GM23338 (cell line): Measurements from ENCODE around the gene MYD88. TPM values are rescaled to one million over a fixed set of nuclear protein-coding genes. Genes with fewer than 3 reads are reported as not detected.

Source experiments
- ATAC-seq: fragments of 200-7000 bp; cut with Tn5 transposase; 3 replicates; pipeline ENCODE4 v1.9.1; 2020
- DNase-seq: peaks from one replicate; pipeline ENCODE4 v3.0.0-alpha.2; 2015; ENCODE audit warnings: low spot score
- H2AFZ ChIP-seq: fragments of 200-600 bp; sonication (generic); 2 replicates; pipeline ENCODE4 v1.8.0; 2016; ENCODE audit warnings: antibody characterized with exemption, mild to moderate bottlenecking, moderate library complexity
- H3F3A ChIP-seq: fragments of 200-600 bp; sonication (generic); replicated peaks from 2 replicates; pipeline ENCODE4 v1.8.0; 2017; ENCODE audit warnings: antibody characterized with exemption, mixed run types, low read depth
- H3K27ac ChIP-seq: fragments of 200-600 bp; sonication (generic); 2 replicates; pipeline ENCODE4 v1.6.1; 2016; ENCODE audit warnings: low read depth
- H3K27me3 ChIP-seq: fragments of 200-600 bp; sonication (generic); 2 replicates; pipeline ENCODE4 v1.8.0; 2016; ENCODE audit warnings: mild to moderate bottlenecking, mixed run types, moderate library complexity; ENCODE audit not compliant: insufficient read depth
- H3K36me3 ChIP-seq: fragments of 200-600 bp; sonication (generic); 2 replicates; pipeline ENCODE4 v1.8.0; 2016; ENCODE audit warnings: mild to moderate bottlenecking; ENCODE audit not compliant: insufficient read depth
- H3K4me1 ChIP-seq: fragments of 200-600 bp; sonication (generic); 2 replicates; pipeline ENCODE4 v1.8.0; 2016; ENCODE audit warnings: mild to moderate bottlenecking, moderate library complexity; ENCODE audit not compliant: insufficient read depth
- H3K4me2 ChIP-seq: fragments of 200-600 bp; sonication (generic); 2 replicates; pipeline ENCODE4 v1.7.1; 2017; ENCODE audit warnings: mixed run types
- H3K4me3 ChIP-seq: fragments of 200-600 bp; sonication (generic); 2 replicates; pipeline ENCODE4 v1.6.1; 2016; ENCODE audit warnings: mixed run types
- H3K79me2 ChIP-seq: fragments of 200-600 bp; sonication (generic); replicated peaks from 2 replicates; pipeline ENCODE4 v1.8.0; 2017; ENCODE audit warnings: mild to moderate bottlenecking; ENCODE audit not compliant: insufficient read depth
- H3K9me2 ChIP-seq: fragments of 200-600 bp; sonication (generic); 2 replicates; pipeline ENCODE4 v1.8.0; 2017; ENCODE audit not compliant: insufficient read depth
- H4K20me1 ChIP-seq: fragments of 200-600 bp; sonication (generic); replicated peaks from 2 replicates; pipeline ENCODE4 v1.8.0; 2017; ENCODE audit warnings: mild to moderate bottlenecking; ENCODE audit not compliant: insufficient read depth
- H3K27ac Mint-ChIP-seq: 2 replicates; pipeline ENCODE4 v1.8.0; 2020; ENCODE audit warnings: inconsistent platforms, mild to moderate bottlenecking, moderate library complexity, mixed read lengths
- H3K27me3 Mint-ChIP-seq: 3 replicates; pipeline ENCODE4 v1.8.0; 2022; ENCODE audit warnings: low read depth, mild to moderate bottlenecking, moderate library complexity, mixed read lengths, inconsistent platforms; ENCODE audit not compliant: insufficient read depth, poor library complexity
- H3K36me3 Mint-ChIP-seq: 3 replicates; pipeline ENCODE4 v1.8.0; 2021; ENCODE audit warnings: low read depth, mild to moderate bottlenecking, inconsistent platforms, moderate library complexity, mixed read lengths
- H3K4me1 Mint-ChIP-seq: 3 replicates; pipeline ENCODE4 v1.8.0; 2020; ENCODE audit warnings: mild to moderate bottlenecking, inconsistent platforms, mixed read lengths
- H3K4me3 Mint-ChIP-seq: 3 replicates; pipeline ENCODE4 v1.8.0; 2021; ENCODE audit warnings: moderate library complexity, mild to moderate bottlenecking, inconsistent platforms, mixed read lengths
- H3K9me3 Mint-ChIP-seq: 3 replicates; pipeline ENCODE4 v1.8.0; 2020; ENCODE audit warnings: moderate library complexity, mild to moderate bottlenecking, inconsistent platforms, mixed read lengths
- CREB1 ChIP-seq: fragments of 250-450 bp; sonication (Bioruptor Pico); IDR thresholded peaks from 2 replicates; pipeline ENCODE4 v1.5.0; 2020; ENCODE audit warnings: low read depth, mild to moderate bottlenecking, moderate library complexity
- CTCF ChIP-seq, 2 experiments: fragments of 200-600 bp in 1 of 2; sonication (generic) in 1 of 2; conservative IDR thresholded peaks; 2 replicates each; pipeline versions ENCODE4 v1.5.1 to v1.6.1; 2016 to 2017; ENCODE audit warnings: antibody characterized with exemption in 2 of 2, low read depth in 2 of 2, mild to moderate bottlenecking in 2 of 2, moderate library complexity in 1 of 2
- ETS1 ChIP-seq: IDR thresholded peaks from 2 replicates; pipeline ENCODE4 v1.6.1; 2016; ENCODE audit warnings: antibody characterized with exemption
- EZH2 ChIP-seq: fragments of 200-600 bp; sonication (generic); IDR thresholded peaks from one replicate; pipeline ENCODE4 v1.8.0; 2017; ENCODE audit warnings: antibody characterized with exemption, mild to moderate bottlenecking, low read depth; ENCODE audit not compliant: unreplicated experiment
- EZH2phosphoT487 ChIP-seq: fragments of 200-600 bp; sonication (generic); IDR thresholded peaks from one replicate; pipeline ENCODE4 v1.8.1; 2018; ENCODE audit warnings: antibody characterized with exemption; ENCODE audit not compliant: unreplicated experiment
- JUNB ChIP-seq: IDR thresholded peaks from one replicate; pipeline ENCODE4 v1.6.1; 2016; ENCODE audit warnings: antibody characterized with exemption; ENCODE audit not compliant: unreplicated experiment
- NANOG ChIP-seq: IDR thresholded peaks from 2 replicates; pipeline ENCODE4 v1.6.1; 2016; ENCODE audit warnings: antibody characterized with exemption, borderline replicate concordance
- POLR2AphosphoS5 ChIP-seq: IDR thresholded peaks from 2 replicates; pipeline ENCODE4 v1.6.1; 2016; ENCODE audit warnings: antibody characterized with exemption, low read depth
- STAT1 ChIP-seq: IDR thresholded peaks from one replicate; pipeline ENCODE4 v1.6.1; 2016; ENCODE audit warnings: antibody characterized with exemption; ENCODE audit not compliant: unreplicated experiment
- ZNF114 ChIP-seq: fragments of 250-450 bp; sonication (Bioruptor Pico); IDR thresholded peaks from 2 replicates; pipeline ENCODE4 v1.5.0; 2020; ENCODE audit warnings: mild to moderate bottlenecking, moderate library complexity
- ZNF331 ChIP-seq: fragments of 250-450 bp; sonication (Bioruptor Pico); IDR thresholded peaks from 2 replicates; pipeline ENCODE4 v1.5.0; 2020; ENCODE audit warnings: low read depth, mild to moderate bottlenecking, moderate library complexity
- polyA plus RNA-seq: library from polyadenylated mRNA; unstranded; fragments of >200 nt; fragmentation: Nextera tagmentation; extraction: Ambion mirVana; gene quantifications from 2 replicates; pipeline ENCODE4 v1.2.1, GENCODE V29; 2016
- total RNA-seq: library from RNA; depleted of rRNA; stranded (reverse); fragments of >200 nt; shearing (Covaris generic); gene quantifications from 2 replicates; pipeline ENCODE4 v1.2.3, GENCODE V29; 2014
- TF ChIP-seq, protein P1 (sequence below): IDR thresholded peaks from one replicate; pipeline ENCODE4 v1.6.1; 2018; ENCODE audit warnings: antibody characterized with exemption; ENCODE audit not compliant: unreplicated experiment
- TF ChIP-seq, protein P2 (sequence below): fragments of 250-450 bp; sonication (Bioruptor Pico); IDR thresholded peaks from 2 replicates; pipeline ENCODE4 v1.5.0; 2020; ENCODE audit warnings: mild to moderate bottlenecking, moderate library complexity

Gene MYD88
- total and polyA plus RNA-seq, 2 experiments from 2014 or later = 15.5 to 26.0 TPM

GRCh38 chr3:38146504-38146903 is 8.0 kb downstream of the MYD88 start:
- Histone ChIP-seq H3F3A (no peaks in the 10 kb centered on the region), H3K27ac (no peak overlapping the region), H2AFZ (no peak overlapping the region), H3K4me3 (no peak overlapping the region), H3K4me1 (no peaks in the 10 kb centered on the region), H3K4me2 (no peak overlapping the region), H3K9me2 (peaks cover 6% of the 10 kb centered on the region), H3K36me3 (no peaks in the 10 kb centered on the region), H3K79me2 (no peaks in the 10 kb centered on the region), H4K20me1 (no peaks in the 10 kb centered on the region), H3K27me3 (no peaks in the 10 kb centered on the region)
- DNase-seq (no peak), ATAC-seq (no peak)
- no peak for TF ChIP-seq NANOG
- TF ChIP-seq, protein P1, sequence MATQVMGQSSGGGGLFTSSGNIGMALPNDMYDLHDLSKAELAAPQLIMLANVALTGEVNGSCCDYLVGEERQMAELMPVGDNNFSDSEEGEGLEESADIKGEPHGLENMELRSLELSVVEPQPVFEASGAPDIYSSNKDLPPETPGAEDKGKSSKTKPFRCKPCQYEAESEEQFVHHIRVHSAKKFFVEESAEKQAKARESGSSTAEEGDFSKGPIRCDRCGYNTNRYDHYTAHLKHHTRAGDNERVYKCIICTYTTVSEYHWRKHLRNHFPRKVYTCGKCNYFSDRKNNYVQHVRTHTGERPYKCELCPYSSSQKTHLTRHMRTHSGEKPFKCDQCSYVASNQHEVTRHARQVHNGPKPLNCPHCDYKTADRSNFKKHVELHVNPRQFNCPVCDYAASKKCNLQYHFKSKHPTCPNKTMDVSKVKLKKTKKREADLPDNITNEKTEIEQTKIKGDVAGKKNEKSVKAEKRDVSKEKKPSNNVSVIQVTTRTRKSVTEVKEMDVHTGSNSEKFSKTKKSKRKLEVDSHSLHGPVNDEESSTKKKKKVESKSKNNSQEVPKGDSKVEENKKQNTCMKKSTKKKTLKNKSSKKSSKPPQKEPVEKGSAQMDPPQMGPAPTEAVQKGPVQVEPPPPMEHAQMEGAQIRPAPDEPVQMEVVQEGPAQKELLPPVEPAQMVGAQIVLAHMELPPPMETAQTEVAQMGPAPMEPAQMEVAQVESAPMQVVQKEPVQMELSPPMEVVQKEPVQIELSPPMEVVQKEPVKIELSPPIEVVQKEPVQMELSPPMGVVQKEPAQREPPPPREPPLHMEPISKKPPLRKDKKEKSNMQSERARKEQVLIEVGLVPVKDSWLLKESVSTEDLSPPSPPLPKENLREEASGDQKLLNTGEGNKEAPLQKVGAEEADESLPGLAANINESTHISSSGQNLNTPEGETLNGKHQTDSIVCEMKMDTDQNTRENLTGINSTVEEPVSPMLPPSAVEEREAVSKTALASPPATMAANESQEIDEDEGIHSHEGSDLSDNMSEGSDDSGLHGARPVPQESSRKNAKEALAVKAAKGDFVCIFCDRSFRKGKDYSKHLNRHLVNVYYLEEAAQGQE = no peak
- no peak for TF ChIP-seq ETS1
- TF ChIP-seq JUNB = no peak
- TF ChIP-seq CTCF (conservative IDR thresholded peaks at IDR 0.05; ENCODE audit: low read depth in 2 of 2) = no peak
- TF ChIP-seq, protein P2, sequence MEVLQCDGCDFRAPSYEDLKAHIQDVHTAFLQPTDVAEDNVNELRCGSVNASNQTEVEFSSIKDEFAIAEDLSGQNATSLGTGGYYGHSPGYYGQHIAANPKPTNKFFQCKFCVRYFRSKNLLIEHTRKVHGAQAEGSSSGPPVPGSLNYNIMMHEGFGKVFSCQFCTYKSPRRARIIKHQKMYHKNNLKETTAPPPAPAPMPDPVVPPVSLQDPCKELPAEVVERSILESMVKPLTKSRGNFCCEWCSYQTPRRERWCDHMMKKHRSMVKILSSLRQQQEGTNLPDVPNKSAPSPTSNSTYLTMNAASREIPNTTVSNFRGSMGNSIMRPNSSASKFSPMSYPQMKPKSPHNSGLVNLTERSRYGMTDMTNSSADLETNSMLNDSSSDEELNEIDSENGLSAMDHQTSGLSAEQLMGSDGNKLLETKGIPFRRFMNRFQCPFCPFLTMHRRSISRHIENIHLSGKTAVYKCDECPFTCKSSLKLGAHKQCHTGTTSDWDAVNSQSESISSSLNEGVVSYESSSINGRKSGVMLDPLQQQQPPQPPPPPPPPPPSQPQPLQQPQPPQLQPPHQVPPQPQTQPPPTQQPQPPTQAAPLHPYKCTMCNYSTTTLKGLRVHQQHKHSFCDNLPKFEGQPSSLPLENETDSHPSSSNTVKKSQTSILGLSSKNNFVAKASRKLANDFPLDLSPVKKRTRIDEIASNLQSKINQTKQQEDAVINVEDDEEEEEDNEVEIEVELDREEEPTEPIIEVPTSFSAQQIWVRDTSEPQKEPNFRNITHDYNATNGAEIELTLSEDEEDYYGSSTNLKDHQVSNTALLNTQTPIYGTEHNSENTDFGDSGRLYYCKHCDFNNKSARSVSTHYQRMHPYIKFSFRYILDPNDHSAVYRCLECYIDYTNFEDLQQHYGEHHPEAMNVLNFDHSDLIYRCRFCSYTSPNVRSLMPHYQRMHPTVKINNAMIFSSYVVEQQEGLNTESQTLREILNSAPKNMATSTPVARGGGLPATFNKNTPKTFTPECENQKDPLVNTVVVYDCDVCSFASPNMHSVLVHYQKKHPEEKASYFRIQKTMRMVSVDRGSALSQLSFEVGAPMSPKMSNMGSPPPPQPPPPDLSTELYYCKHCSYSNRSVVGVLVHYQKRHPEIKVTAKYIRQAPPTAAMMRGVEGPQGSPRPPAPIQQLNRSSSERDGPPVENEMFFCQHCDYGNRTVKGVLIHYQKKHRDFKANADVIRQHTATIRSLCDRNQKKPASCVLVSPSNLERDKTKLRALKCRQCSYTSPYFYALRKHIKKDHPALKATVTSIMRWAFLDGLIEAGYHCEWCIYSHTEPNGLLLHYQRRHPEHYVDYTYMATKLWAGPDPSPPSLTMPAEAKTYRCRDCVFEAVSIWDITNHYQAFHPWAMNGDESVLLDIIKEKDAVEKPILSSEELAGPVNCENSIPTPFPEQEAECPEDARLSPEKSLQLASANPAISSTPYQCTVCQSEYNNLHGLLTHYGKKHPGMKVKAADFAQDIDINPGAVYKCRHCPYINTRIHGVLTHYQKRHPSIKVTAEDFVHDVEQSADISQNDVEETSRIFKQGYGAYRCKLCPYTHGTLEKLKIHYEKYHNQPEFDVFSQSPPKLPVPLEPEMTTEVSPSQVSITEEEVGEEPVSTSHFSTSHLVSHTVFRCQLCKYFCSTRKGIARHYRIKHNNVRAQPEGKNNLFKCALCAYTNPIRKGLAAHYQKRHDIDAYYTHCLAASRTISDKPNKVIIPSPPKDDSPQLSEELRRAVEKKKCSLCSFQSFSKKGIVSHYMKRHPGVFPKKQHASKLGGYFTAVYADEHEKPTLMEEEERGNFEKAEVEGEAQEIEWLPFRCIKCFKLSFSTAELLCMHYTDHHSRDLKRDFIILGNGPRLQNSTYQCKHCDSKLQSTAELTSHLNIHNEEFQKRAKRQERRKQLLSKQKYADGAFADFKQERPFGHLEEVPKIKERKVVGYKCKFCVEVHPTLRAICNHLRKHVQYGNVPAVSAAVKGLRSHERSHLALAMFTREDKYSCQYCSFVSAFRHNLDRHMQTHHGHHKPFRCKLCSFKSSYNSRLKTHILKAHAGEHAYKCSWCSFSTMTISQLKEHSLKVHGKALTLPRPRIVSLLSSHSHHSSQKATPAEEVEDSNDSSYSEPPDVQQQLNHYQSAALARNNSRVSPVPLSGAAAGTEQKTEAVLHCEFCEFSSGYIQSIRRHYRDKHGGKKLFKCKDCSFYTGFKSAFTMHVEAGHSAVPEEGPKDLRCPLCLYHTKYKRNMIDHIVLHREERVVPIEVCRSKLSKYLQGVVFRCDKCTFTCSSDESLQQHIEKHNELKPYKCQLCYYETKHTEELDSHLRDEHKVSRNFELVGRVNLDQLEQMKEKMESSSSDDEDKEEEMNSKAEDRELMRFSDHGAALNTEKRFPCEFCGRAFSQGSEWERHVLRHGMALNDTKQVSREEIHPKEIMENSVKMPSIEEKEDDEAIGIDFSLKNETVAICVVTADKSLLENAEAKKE = no peak
- TF ChIP-seq EZH2 = no peak
- no peak for TF ChIP-seq EZH2phosphoT487
- TF ChIP-seq CREB1 = no peak
- TF ChIP-seq ZNF331 (CRISPR knock-in tag) = no peak
- no peak for TF ChIP-seq ZNF114
- TF ChIP-seq STAT1 = no peak
- no peak for TF ChIP-seq POLR2AphosphoS5
- peaks cover 6% of the 10 kb centered on the region; the same call in 1 of the 3 replicates for H3K9me3 Mint-ChIP-seq
- no peak overlapping the region for H3K27ac Mint-ChIP-seq
- no peaks in the 10 kb centered on the region for H3K27me3 Mint-ChIP-seq
- peaks cover 11% of the 10 kb centered on the region; the same call in 2 of the 3 replicates for H3K36me3 Mint-ChIP-seq
- no peak overlapping the region for H3K4me3 Mint-ChIP-seq
- H3K4me1 Mint-ChIP-seq = no peaks in the 10 kb centered on the region
